H7 (cell line): ENCODE measurements around the gene DNAH12. TPM values are rescaled to one million over a fixed set of nuclear protein-coding genes. Genes with fewer than 3 reads are reported as not detected.

ENCODE experiments used
- total RNA-seq: library from RNA; depleted of rRNA; stranded (reverse); fragments of >200 nt; shearing (Covaris generic); gene quantifications from 2 replicates; pipeline ENCODE4 v1.2.3, GENCODE V29; 2014; rRNA removed

DNAH12 gene
- total RNA-seq, 1 experiment from 2014 or later = not detected

Other genes starting within 250 kb of the DNAH12 start
- 13.2 and 16.1 TPM in 2 replicates for gene PDE12, start 11.9 kb upstream of the DNAH12 start, total RNA-seq
- gene ARF4, start 53.0 kb upstream of the DNAH12 start, total RNA-seq = 152 and 153 TPM in 2 replicates
- 12.0 and 15.9 TPM in 2 replicates for gene DENND6A, start 148.7 kb upstream of the DNAH12 start, total RNA-seq
- 33.5 and 40.7 TPM in 2 replicates for gene SLMAP, start 212.0 kb upstream of the DNAH12 start, total RNA-seq